Stimulated activated CD4-positive, alpha-beta T cell treated with anti-CD3 and anti-CD28 coated beads, Interleukin-1b, Interleukin-23, amount 100 ng/mL, for 48 hours (primary cell): ENCODE data around the gene SNX15.

ENCODE experiments used
- DNase-seq: peaks from one replicate; pipeline ENCODE4 v3.0.0-alpha.2; 2020

Gene SNX15

GRCh38 chr11:65058012-65058411 lies 30.8 kb downstream of the SNX15 start:
- no peak for DNase-seq

- no peak for DNase-seq
Observed at GRCh38 chr11:65058419-65059054, 31.3 kb downstream of the SNX15 start, which contains the start of gene NAALADL1. NAALADL1 (minus strand) TSS chr11:65058553; CDS start chr11:65058521, 32 bp downstream.

- no peak for DNase-seq
Observed at GRCh38 chr11:65059523-65059922, 32.3 kb downstream of the SNX15 start.

GRCh38 chr11:65059959-65060824 lies 33.0 kb downstream of the SNX15 start:
- DNase-seq, result no peak

- DNase-seq, result no peak
Observed at GRCh38 chr11:65060913-65061408, 33.7 kb downstream of the SNX15 start.

- no peak for DNase-seq
Observed at GRCh38 chr11:65063532-65063931, 36.3 kb downstream of the SNX15 start.

- no peak for DNase-seq
Observed at GRCh38 chr11:65064847-65065240, 37.6 kb downstream of the SNX15 start.

- DNase-seq, result no peak
Observed at GRCh38 chr11:65065851-65066250, 38.6 kb downstream of the SNX15 start.

GRCh38 chr11:65066315-65066714 lies 39.1 kb downstream of the SNX15 start:
- no peak for DNase-seq

GRCh38 chr11:65066805-65067291 lies 39.6 kb downstream of the SNX15 start:
- DNase-seq, result no peak

- DNase-seq, result no peak
Observed at GRCh38 chr11:65067446-65067845, 40.2 kb downstream of the SNX15 start.

GRCh38 chr11:65069217-65069616 lies 42.0 kb downstream of the SNX15 start:
- no peak for DNase-seq

- no peak for DNase-seq
Observed at GRCh38 chr11:65071907-65072630, 44.8 kb downstream of the SNX15 start.

- DNase-seq, result no peak
Observed at GRCh38 chr11:65072631-65072966, 45.4 kb downstream of the SNX15 start.

GRCh38 chr11:65077451-65077850 lies 50.2 kb downstream of the SNX15 start:
- DNase-seq, result no peak

- peak; percentile 63 for DNase-seq
Observed at GRCh38 chr11:65078151-65078550, 50.9 kb downstream of the SNX15 start.

GRCh38 chr11:65078786-65079342 lies 51.6 kb downstream of the SNX15 start:
- no peak for DNase-seq

- DNase-seq, result no peak
Observed at GRCh38 chr11:65083134-65083833, 56.0 kb downstream of the SNX15 start.

GRCh38 chr11:65083834-65084597 lies 56.8 kb downstream of the SNX15 start, which contains the start of the genes CDCA5 and ZFPL1:
CDCA5 (minus strand) TSS chr11:65084040; CDS start chr11:65083978, 62 bp downstream.
ZFPL1 (plus strand) TSS chr11:65084222; CDS start chr11:65084699, 477 bp downstream.
- DNase-seq, result peak; percentile 96

- DNase-seq, result no peak
Observed at GRCh38 chr11:65084598-65085375, 57.5 kb downstream of the SNX15 start.
